ENCODE data around the gene COMT. TPM values are rescaled to one million over a fixed set of nuclear protein-coding genes. Genes with fewer than 3 reads are reported as not detected.

Gene COMT
- total and polyA plus RNA-seq, 2 experiments from 2014 or later: 29.6 to 29.8 TPM

DNA sequence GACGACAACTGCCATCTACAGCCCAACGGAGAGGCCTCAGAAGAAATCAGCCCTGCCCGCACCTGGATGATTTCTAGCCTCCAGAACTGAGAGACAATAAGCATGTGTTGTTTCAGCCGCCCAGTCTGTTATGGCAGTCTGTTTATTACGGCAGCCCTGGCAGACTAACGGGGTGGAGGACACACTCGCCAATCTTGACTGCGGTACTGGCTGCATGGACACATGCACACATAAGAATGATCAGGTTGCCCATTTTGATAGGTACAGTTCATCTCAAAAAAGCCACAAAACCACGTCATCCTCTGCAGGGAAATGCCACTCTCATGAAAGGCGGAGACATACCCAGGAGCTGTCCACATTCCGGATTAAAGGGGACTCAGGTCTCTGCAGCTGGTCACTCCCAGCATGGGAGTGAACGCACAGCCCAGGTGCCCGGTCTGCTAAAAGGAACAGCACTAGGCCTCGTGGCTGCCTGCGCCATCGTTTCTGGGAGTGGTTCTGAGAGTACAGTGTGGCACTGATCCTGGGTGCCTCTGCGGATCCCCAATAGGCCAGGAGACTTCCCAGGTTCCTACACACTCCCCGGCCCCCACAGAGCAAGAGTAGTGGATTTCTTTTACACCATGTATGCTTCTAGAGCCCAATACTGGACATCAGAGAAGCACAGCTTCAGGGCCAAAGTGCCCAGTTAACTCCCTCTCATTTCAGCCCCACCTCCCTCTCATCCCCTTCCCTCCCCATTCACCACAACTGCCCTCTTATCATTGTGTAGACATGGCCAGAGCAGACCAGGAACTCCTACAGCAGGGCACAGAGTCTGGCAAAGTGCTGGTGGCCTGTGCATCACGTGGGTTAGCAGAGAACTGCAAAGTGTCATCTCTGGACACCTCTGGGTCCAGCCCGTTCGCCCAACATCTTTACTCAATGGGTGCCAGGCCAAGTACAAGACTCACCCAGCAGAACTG lies 11.7 kb upstream of the COMT start (continued):
- TF ChIP-seq ZNF114 (CRISPR knock-in tag; IDR thresholded peaks at IDR 0.05) (no peak), JUNB (IDR thresholded peaks at IDR 0.05; ENCODE audit: unreplicated experiment) (no peak)
- TF ChIP-seq, protein P1, sequence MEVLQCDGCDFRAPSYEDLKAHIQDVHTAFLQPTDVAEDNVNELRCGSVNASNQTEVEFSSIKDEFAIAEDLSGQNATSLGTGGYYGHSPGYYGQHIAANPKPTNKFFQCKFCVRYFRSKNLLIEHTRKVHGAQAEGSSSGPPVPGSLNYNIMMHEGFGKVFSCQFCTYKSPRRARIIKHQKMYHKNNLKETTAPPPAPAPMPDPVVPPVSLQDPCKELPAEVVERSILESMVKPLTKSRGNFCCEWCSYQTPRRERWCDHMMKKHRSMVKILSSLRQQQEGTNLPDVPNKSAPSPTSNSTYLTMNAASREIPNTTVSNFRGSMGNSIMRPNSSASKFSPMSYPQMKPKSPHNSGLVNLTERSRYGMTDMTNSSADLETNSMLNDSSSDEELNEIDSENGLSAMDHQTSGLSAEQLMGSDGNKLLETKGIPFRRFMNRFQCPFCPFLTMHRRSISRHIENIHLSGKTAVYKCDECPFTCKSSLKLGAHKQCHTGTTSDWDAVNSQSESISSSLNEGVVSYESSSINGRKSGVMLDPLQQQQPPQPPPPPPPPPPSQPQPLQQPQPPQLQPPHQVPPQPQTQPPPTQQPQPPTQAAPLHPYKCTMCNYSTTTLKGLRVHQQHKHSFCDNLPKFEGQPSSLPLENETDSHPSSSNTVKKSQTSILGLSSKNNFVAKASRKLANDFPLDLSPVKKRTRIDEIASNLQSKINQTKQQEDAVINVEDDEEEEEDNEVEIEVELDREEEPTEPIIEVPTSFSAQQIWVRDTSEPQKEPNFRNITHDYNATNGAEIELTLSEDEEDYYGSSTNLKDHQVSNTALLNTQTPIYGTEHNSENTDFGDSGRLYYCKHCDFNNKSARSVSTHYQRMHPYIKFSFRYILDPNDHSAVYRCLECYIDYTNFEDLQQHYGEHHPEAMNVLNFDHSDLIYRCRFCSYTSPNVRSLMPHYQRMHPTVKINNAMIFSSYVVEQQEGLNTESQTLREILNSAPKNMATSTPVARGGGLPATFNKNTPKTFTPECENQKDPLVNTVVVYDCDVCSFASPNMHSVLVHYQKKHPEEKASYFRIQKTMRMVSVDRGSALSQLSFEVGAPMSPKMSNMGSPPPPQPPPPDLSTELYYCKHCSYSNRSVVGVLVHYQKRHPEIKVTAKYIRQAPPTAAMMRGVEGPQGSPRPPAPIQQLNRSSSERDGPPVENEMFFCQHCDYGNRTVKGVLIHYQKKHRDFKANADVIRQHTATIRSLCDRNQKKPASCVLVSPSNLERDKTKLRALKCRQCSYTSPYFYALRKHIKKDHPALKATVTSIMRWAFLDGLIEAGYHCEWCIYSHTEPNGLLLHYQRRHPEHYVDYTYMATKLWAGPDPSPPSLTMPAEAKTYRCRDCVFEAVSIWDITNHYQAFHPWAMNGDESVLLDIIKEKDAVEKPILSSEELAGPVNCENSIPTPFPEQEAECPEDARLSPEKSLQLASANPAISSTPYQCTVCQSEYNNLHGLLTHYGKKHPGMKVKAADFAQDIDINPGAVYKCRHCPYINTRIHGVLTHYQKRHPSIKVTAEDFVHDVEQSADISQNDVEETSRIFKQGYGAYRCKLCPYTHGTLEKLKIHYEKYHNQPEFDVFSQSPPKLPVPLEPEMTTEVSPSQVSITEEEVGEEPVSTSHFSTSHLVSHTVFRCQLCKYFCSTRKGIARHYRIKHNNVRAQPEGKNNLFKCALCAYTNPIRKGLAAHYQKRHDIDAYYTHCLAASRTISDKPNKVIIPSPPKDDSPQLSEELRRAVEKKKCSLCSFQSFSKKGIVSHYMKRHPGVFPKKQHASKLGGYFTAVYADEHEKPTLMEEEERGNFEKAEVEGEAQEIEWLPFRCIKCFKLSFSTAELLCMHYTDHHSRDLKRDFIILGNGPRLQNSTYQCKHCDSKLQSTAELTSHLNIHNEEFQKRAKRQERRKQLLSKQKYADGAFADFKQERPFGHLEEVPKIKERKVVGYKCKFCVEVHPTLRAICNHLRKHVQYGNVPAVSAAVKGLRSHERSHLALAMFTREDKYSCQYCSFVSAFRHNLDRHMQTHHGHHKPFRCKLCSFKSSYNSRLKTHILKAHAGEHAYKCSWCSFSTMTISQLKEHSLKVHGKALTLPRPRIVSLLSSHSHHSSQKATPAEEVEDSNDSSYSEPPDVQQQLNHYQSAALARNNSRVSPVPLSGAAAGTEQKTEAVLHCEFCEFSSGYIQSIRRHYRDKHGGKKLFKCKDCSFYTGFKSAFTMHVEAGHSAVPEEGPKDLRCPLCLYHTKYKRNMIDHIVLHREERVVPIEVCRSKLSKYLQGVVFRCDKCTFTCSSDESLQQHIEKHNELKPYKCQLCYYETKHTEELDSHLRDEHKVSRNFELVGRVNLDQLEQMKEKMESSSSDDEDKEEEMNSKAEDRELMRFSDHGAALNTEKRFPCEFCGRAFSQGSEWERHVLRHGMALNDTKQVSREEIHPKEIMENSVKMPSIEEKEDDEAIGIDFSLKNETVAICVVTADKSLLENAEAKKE (CRISPR knock-in tag; IDR thresholded peaks at IDR 0.05): no peak

DNA sequence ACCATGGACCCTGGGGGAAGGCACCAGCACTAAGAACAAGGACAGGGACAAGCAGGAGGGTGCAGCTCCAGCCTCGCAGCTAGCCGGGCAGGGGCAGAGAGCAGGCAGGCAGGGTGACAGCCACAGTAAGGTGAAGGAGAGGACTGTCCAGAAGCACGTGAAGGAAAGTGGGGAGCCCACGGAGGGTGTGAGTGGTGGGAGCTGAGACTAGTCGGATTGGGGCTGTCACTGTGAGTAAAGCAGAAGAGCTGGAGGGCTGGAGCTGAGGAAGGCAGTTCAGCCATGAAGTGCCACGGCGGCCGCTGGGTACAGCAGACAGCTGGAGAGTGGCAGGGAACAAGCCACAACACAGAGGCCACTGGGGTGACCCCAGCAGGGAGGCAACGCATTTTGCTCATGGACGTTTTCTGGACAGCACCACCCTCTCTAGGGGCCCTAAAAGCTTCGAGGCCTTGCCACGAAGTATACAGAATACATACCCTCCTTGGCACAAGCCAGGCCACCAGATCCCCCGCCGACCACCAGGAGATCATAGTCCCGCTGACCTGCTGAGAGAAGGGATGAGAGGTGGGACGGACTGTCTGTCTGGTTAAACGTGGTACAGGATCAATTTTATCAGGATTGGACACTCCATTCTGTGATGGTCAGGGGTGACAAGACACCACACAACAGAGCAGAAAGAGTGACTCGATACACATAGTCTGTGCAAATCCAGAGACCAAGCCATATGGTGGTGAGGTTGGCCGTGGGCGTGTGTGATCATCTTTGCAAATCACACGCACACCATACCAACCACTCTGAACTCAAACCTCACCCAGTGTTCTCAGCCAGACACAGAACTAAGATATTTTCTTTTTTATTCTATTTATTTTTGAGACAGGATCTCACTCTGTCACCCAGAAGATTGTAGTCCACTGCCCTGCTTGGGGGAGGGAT lies 10.8 kb upstream of the COMT start:
- H3K36me3 ChIP-seq (ENCODE audit: insufficient read depth): peaks cover 2% of the 10 kb centered on the region; the same call in 1 of the 2 replicates
- no peaks in the 10 kb centered on the region for H3K27me3 ChIP-seq (ENCODE audit: insufficient read depth)
- H3K4me1 Mint-ChIP-seq: no peaks in the 10 kb centered on the region
- DNase-seq (ENCODE audit: low spot score) (no peak), ATAC-seq (no peak)
- no peak overlapping the region for H3K4me2 ChIP-seq
- peaks cover 7% of the 10 kb centered on the region for H3K9me3 Mint-ChIP-seq
- H3F3A ChIP-seq (replicated peaks; ENCODE audit: low read depth): no peaks in the 10 kb centered on the region
- H3K27ac Mint-ChIP-seq: no peak overlapping the region
- H3K27ac ChIP-seq (ENCODE audit: low read depth): no peak overlapping the region
- H3K79me2 ChIP-seq (replicated peaks; ENCODE audit: insufficient read depth): no peaks in the 10 kb centered on the region
- H2AFZ ChIP-seq: no peak overlapping the region
- H3K9me2 ChIP-seq (ENCODE audit: insufficient read depth): no peaks in the 10 kb centered on the region
- no peak overlapping the region for H3K4me3 ChIP-seq
- H3K4me3 Mint-ChIP-seq: no peak overlapping the region
- no peaks in the 10 kb centered on the region for H3K4me1 ChIP-seq (ENCODE audit: insufficient read depth)
- peaks cover 8% of the 10 kb centered on the region for H3K27me3 Mint-ChIP-seq (ENCODE audit: insufficient read depth, low read depth, poor library complexity)
- peaks cover 8% of the 10 kb centered on the region; the same call in 2 of the 3 replicates for H3K36me3 Mint-ChIP-seq (ENCODE audit: low read depth)
- TF ChIP-seq EZH2 (IDR thresholded peaks at IDR 0.05; ENCODE audit: low read depth, unreplicated experiment): no peak
- no peak for TF ChIP-seq ZNF114 (CRISPR knock-in tag; IDR thresholded peaks at IDR 0.05)
- TF ChIP-seq, protein P2, sequence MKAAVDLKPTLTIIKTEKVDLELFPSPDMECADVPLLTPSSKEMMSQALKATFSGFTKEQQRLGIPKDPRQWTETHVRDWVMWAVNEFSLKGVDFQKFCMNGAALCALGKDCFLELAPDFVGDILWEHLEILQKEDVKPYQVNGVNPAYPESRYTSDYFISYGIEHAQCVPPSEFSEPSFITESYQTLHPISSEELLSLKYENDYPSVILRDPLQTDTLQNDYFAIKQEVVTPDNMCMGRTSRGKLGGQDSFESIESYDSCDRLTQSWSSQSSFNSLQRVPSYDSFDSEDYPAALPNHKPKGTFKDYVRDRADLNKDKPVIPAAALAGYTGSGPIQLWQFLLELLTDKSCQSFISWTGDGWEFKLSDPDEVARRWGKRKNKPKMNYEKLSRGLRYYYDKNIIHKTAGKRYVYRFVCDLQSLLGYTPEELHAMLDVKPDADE (IDR thresholded peaks at IDR 0.05): no peak
- TF ChIP-seq ZNF331 (CRISPR knock-in tag; IDR thresholded peaks at IDR 0.05; ENCODE audit: low read depth): no peak
- no peak for TF ChIP-seq EZH2phosphoT487 (IDR thresholded peaks at IDR 0.05; ENCODE audit: unreplicated experiment)
- no peak for TF ChIP-seq POLR2AphosphoS5 (IDR thresholded peaks at IDR 0.05; ENCODE audit: low read depth)
- TF ChIP-seq, protein P3, sequence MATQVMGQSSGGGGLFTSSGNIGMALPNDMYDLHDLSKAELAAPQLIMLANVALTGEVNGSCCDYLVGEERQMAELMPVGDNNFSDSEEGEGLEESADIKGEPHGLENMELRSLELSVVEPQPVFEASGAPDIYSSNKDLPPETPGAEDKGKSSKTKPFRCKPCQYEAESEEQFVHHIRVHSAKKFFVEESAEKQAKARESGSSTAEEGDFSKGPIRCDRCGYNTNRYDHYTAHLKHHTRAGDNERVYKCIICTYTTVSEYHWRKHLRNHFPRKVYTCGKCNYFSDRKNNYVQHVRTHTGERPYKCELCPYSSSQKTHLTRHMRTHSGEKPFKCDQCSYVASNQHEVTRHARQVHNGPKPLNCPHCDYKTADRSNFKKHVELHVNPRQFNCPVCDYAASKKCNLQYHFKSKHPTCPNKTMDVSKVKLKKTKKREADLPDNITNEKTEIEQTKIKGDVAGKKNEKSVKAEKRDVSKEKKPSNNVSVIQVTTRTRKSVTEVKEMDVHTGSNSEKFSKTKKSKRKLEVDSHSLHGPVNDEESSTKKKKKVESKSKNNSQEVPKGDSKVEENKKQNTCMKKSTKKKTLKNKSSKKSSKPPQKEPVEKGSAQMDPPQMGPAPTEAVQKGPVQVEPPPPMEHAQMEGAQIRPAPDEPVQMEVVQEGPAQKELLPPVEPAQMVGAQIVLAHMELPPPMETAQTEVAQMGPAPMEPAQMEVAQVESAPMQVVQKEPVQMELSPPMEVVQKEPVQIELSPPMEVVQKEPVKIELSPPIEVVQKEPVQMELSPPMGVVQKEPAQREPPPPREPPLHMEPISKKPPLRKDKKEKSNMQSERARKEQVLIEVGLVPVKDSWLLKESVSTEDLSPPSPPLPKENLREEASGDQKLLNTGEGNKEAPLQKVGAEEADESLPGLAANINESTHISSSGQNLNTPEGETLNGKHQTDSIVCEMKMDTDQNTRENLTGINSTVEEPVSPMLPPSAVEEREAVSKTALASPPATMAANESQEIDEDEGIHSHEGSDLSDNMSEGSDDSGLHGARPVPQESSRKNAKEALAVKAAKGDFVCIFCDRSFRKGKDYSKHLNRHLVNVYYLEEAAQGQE (IDR thresholded peaks at IDR 0.05; ENCODE audit: unreplicated experiment): no peak
- no peaks in the 10 kb centered on the region for H4K20me1 ChIP-seq (replicated peaks; ENCODE audit: insufficient read depth)

Data from GM23338 (cell line).